Heart right ventricle (tissue), 16 donors: ENCODE data around the gene PGS1. TPM values are rescaled to one million over a fixed set of nuclear protein-coding genes. Genes with fewer than 3 reads are reported as not detected.

Experiments
- ATAC-seq, 8 donors: fragments of 200-7000 bp; cut with Tn5 transposase; one replicate each; pipeline ENCODE4 v1.9.1; 2020; ENCODE audit warnings: mild to moderate bottlenecking in 8 of 8, moderate library complexity in 8 of 8, moderate number of reproducible peaks in 1 of 8
- DNase-seq, 2 donors: peaks; one replicate each; pipeline ENCODE4 v3.0.0-alpha.2; 2020
- H3K27ac ChIP-seq, 10 donors: fragments of 200-600 bp; sonication (generic) in 2 of 10; one replicate each; pipeline versions ENCODE4 v1.5.0 to v1.8.0; 2020 to 2022; ENCODE audit warnings: mild to moderate bottlenecking in 3 of 10
- H3K27me3 ChIP-seq, 7 donors: fragments of 200-600 bp; one replicate each; pipeline ENCODE4 v1.8.0; 2021 to 2022; ENCODE audit warnings: mild to moderate bottlenecking in 2 of 7
- H3K36me3 ChIP-seq, 9 donors: fragments of 200-600 bp; sonication (generic) in 1 of 9; one replicate each; pipeline versions ENCODE4 v1.5.0 to v1.8.0; 2020 to 2022; ENCODE audit warnings: mild to moderate bottlenecking in 2 of 9
- H3K4me1 ChIP-seq, 9 donors: fragments of 200-600 bp; sonication (generic) in 1 of 9; one replicate each; pipeline versions ENCODE4 v1.5.0 to v1.8.0; 2020 to 2022; ENCODE audit warnings: mild to moderate bottlenecking in 4 of 9
- H3K4me3 ChIP-seq, 10 donors: fragments of 200-600 bp; sonication (generic) in 2 of 10; one replicate each; pipeline versions ENCODE4 v1.5.0 to v1.8.0; 2020 to 2022; ENCODE audit warnings: mild to moderate bottlenecking in 7 of 10, moderate library complexity in 2 of 10
- H3K9me3 ChIP-seq, 11 donors: fragments of 200-600 bp in 10 of 11; sonication (generic) in 2 of 11; one replicate each; pipeline versions ENCODE4 v1.5.0 to v1.8.0; 2013 to 2022; ENCODE audit warnings: mild to moderate bottlenecking in 2 of 11, control low read depth in 1 of 11, moderate library complexity in 1 of 11
- WGBS, 2 donors: extraction: QIAGEN DNeasy Blood & Tissue Kit; methylation state at CpG; one replicate each; pipeline ENCODE4 v1.1.7; 2013; ENCODE audit warnings: inconsistent platforms in 1 of 2; 5-methylcytosine and 5-hydroxymethylcytosine counted together
- intact Hi-C, 10 donors: fragments of 100-400 bp; cut with DNase I; formaldehyde crosslinking; loops; one replicate each; pipeline versions ENCODE4 v1.11.1 to v1.14.2; 2022
- polyA plus RNA-seq, 2 donors: library from polyadenylated mRNA; stranded (reverse); fragments of 200-250 nt; gene quantifications; one replicate each; pipeline ENCODE4 v1.2.3, GENCODE V29; 2013
- total RNA-seq, 10 donors: library from RNA; stranded (reverse); fragmentation: NEBNext Ultra II Directional in 3 of 10; extraction: Animal tissue kit (Norgen Biotek cat#: 25700) in 3 of 10; gene quantifications; one replicate each; pipeline versions ENCODE4 v1.2.1 to v1.2.4, GENCODE V29; 2021 to 2023
- TF ChIP-seq, protein P1 (sequence below), 9 donors: fragments of 200-600 bp; sonication (generic) in 2 of 9; IDR thresholded peaks; one replicate each; pipeline versions ENCODE4 v1.5.0 to v1.8.0; 2021 to 2022; ENCODE audit warnings: antibody characterized with exemption in 9 of 9, mild to moderate bottlenecking in 5 of 9, moderate library complexity in 1 of 9
- donor health status: Arrhythmogenic right ventricular cardiomyopathy.
- donor health status: ischemic (EF 13 %, LVEDD 7.1; RV severe dilation, severe dysfunction).
- donor health status: healthy with polysubstance abuse.
- donor health status: DM: no; HTN: yes; CAD: no.
- donor health status: DM: no; HTN: no; CAD: no.
- donor health status: ischemic (EF 25% LVEDD 6.9; RV normal size, moderate dysfunction).
- donor health status: ischemic (EF 25% LVEDD 5.7; RV mildly dilated, moderate dysfunction).
- donor health status: healthy.
- donor health status: DM: yes; HTN: yes; CAD: no.
- donor health status: Ischemic cardiomyopathy.
- donor health status: ischemic (EF 35%, LVEDD 5.7; RV mildly dilated, moderate dysfunction).
- donor health status: nonischemic (EF 11% LVEDD 7.7; RV severe dilation, severe dysfunction).
- donor health status: DM: yes; HTN: yes; CAD: no.
- donor health status: PGD.
- donor health status: ischemic (EF 29% LVEDD 5.4; RV normal size, mild dysfunction).
- donor health status: nonischemic (EF 23%, LVEDD 6.1; RV moderate dilation, normal function).

Gene PGS1
- total and polyA plus RNA-seq, 12 donors, result 14.7 to 28.4 (median 18.2) TPM

DNA sequence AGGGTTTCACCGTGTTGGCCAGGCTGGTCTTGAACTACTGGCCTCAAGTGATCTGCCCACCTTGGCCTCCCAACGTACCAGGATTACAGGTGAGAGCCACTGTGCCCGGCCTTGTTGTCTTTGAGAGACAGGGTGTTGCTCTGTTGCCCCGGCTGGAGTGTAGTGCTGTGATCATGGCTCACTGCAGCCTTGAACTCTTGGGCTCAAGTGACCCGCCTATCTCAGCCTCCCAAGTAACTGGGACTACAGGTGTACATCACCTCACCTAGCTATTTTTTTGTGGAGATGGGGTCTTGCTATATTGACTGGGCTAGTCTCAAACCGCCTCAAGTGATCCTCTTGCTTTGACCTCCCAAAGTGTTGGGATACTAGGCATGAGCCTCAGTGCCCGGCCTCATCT, 68.4 kb downstream of the PGS1 start:
- DNase-seq, result no peak
- Histone ChIP-seq H3K27ac (no peak overlapping the region), H3K4me1 (peaks cover 0 to 28% (median 7%) of the 10 kb centered on the region in 9 donors), H3K4me3 (no peak overlapping the region), H3K27me3 (peaks cover 0 to 4% (median 0%) of the 10 kb centered on the region in 7 donors), H3K9me3 (no peaks in the 10 kb centered on the region), H3K36me3 (no peaks in the 10 kb centered on the region)
- intact Hi-C loops, result no loop called here
- TF ChIP-seq, protein P1, sequence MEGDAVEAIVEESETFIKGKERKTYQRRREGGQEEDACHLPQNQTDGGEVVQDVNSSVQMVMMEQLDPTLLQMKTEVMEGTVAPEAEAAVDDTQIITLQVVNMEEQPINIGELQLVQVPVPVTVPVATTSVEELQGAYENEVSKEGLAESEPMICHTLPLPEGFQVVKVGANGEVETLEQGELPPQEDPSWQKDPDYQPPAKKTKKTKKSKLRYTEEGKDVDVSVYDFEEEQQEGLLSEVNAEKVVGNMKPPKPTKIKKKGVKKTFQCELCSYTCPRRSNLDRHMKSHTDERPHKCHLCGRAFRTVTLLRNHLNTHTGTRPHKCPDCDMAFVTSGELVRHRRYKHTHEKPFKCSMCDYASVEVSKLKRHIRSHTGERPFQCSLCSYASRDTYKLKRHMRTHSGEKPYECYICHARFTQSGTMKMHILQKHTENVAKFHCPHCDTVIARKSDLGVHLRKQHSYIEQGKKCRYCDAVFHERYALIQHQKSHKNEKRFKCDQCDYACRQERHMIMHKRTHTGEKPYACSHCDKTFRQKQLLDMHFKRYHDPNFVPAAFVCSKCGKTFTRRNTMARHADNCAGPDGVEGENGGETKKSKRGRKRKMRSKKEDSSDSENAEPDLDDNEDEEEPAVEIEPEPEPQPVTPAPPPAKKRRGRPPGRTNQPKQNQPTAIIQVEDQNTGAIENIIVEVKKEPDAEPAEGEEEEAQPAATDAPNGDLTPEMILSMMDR (IDR thresholded peaks at IDR 0.05), result no peak
- WGBS, 2 donors, result 94 to 97% methylated on average over 7 of the region's 7 CpGs
- ATAC-seq, result no peak

GRCh38 chr17:78448356-78448993, 70.0 kb downstream of the PGS1 start:
- DNase-seq (no peak), ATAC-seq (no peak)
- H3K9me3 ChIP-seq, result no peaks in the 10 kb centered on the region
- H3K4me3 ChIP-seq, result no peak overlapping the region
- intact Hi-C loops, result no loop called here
- TF ChIP-seq, protein P1 (IDR thresholded peaks at IDR 0.05), result peak in 1 of 9 donors; percentile 17
- no peaks in the 10 kb centered on the region for H3K36me3 ChIP-seq
- peaks cover 0 to 4% (median 0%) of the 10 kb centered on the region in 7 donors for H3K27me3 ChIP-seq
- WGBS, 2 donors, result 67 to 72% methylated on average over 5 of the region's 5 CpGs
- peaks cover 0 to 12% (median 0%) of the 10 kb centered on the region in 9 donors for H3K4me1 ChIP-seq
- no peak overlapping the region for H3K27ac ChIP-seq

DNA sequence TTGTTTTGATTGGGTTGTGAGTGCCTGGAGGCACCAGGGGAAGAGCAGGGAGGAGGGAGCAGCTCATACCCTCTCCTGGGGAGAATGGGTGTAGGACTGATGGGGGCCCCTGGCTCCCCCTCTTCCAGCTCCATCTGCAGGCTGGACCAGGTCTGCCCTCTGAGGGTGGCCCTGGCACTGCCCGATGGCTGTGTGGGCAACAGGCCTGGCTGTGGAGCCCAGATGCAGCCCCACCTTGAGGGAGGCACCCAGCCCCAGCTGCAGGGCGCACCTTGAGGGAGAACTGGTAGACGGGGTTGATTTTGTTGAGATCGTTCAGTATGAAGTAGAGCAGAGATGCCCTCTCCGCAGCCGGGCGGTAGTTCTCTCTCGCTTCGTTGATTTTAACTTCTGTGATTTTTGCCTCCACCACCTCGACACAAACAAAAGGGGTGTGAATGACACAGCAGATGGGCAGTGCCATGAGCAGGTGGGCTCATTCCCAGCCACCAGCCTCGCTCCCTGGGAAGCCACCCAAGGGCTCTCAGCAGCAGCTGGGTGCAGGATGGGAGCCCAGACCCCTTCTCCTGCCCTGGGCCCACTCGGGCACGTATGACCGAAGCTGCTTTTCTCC, 71.6 kb downstream of the PGS1 start:
- Histone ChIP-seq H3K27me3 (peaks cover 0 to 4% (median 0%) of the 10 kb centered on the region in 7 donors), H3K9me3 (no peaks in the 10 kb centered on the region), H3K27ac (no peak overlapping the region), H3K36me3 (no peaks in the 10 kb centered on the region), H3K4me1 (peaks cover 0 to 8% (median 0%) of the 10 kb centered on the region in 9 donors), H3K4me3 (no peak overlapping the region)
- no peak for ATAC-seq
- TF ChIP-seq, protein P1 (IDR thresholded peaks at IDR 0.05), result no peak
- 93 to 97% methylated on average over 14 of the region's 14 CpGs for WGBS, 2 donors
- DNase-seq, result no peak
- intact Hi-C loops, result no loop called here

GRCh38 chr17:78450696-78451345, 72.4 kb downstream of the PGS1 start:
- TF ChIP-seq, protein P1 (IDR thresholded peaks at IDR 0.05), result no peak
- no peak for DNase-seq
- Histone ChIP-seq H3K27ac (no peak overlapping the region), H3K9me3 (no peaks in the 10 kb centered on the region), H3K36me3 (no peaks in the 10 kb centered on the region), H3K4me1 (peaks cover 0 to 8% (median 0%) of the 10 kb centered on the region in 9 donors), H3K4me3 (no peak overlapping the region), H3K27me3 (no peaks in the 10 kb centered on the region)
- intact Hi-C loops, result no loop called here
- 63 to 64% methylated on average over 20 of the region's 20 CpGs for WGBS, 2 donors
- ATAC-seq, result peak in 4 of 8 donors; percentile 10 to 25 (median 22)
